GM13976 (cell line): ENCODE measurements around the gene NDUFV3.
"Not testable (repeated sequence)": the region's sequence is repeated elsewhere in the genome, so short reads cannot be mapped to it uniquely, and the experiment has no call there.

Experiments
- DNase-seq: peaks from one replicate; pipeline ENCODE4 v3.0.0; 2012; ENCODE audit warnings: low spot score
- CTCF ChIP-seq: IDR thresholded peaks from 2 replicates; pipeline ENCODE4 v1.5.1; 2012; ENCODE audit warnings: borderline replicate concordance, mild to moderate bottlenecking; ENCODE audit not compliant: insufficient read depth; ENCODE audit errors: extremely low read depth, missing control alignments, control extremely low read depth
- in situ Hi-C: fragments of 300-500 bp; cut with MboI; formaldehyde crosslinking; loops from one replicate; pipeline ENCODE4 v1.12.0; 2022; ENCODE audit warnings: low sequenced_read_pairs, mixed read lengths, inconsistent platforms; ENCODE audit not compliant: unreplicated experiment

NDUFV3 gene

DNA sequence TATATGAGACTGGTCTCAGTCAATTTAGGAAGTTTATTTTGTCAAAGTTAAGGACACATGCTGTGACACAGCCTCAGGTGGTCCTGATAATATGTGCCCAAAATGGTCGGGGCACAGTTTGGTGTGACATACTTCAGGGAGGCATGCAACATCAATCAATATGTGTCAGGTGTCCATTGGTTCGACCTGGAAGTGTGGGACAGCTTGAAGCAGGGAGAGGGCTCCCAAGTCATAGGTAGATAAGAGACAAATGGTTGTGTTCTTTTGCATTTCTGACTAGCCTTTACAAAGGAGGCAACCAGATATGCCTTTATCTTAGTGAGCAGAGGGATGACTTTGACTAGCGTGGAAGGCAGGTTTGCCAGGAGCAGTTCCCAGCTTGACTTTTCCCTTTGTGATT is 36.9 kb downstream of the NDUFV3 start:
- peak; percentile 3 for DNase-seq
- no peak for TF ChIP-seq CTCF
- in situ Hi-C loops, result loop anchor here (10.0 kb wide), 1 partner anchor 715 kb away; no protein-coding TSS in a partner anchor

DNA sequence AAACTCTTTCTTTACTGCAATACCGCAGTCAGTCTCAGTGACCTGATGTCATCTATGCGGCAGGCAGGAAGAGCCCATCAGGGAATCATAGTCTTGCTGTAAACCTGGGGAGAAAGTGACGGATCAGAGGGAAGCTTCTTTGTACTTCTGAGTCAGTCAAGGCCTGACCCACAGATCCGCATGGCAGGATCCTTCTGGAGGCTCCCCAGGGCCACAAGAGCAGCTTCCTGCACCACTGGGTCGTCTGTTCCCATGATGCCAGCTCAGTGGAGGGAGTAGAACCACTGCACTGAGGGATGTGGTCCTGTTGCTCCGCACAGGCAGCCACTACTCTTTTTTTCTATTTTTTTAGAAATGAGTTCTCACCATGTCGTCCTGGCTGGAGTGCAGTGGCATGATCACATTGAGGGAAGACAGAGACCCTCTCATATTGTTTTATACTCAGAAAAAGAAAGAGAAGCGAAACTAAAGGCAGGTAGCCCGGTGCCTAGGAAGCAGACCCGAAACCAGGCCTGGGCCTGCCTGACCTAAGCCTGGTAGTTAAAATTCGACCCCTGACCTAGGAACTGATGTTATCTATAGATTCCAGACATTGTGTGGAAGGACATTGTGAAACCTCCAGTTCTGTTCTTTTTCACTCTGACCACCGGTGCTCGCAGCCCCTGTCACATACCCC is 38.6 kb downstream of the NDUFV3 start:
- in situ Hi-C loops, result no loop called here

DNA sequence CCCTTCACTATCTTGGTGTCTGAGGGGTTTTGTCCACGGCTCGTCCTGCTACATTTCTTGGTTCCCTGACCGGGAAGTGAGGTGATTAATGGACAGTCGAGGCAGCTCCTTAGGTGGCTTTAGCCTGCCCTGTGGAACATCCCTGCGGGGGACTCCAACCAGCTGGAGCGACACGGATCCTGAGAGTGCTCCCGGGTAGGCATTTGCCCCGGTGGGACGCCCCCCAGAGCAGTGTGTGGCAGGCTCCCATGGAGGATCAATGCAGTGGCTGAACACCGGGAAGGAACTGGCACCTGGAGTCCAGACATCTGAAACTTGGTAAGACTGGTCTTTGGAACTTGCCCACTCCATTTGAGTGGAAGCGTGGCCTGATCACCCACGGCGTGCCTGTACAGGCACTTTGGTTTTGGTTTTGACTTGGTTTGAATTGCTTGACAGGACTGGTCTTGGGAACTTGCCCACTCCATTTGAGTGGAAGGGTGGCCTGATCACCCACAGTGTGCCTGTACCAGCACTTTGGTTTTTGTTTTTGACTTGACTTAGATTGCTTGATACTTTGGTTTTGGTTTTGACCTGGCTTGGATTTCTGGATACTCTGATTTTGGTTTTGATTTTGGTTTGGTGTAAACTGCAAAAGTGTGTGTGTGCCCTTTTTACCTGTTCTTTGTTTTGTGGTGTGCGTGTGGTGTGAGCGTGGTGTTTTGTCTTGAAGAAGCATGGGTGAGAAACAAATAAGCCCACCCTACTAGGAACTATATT is 39.4 kb downstream of the NDUFV3 start:
- in situ Hi-C loops, result not testable (repeated sequence)

More for the DNA sequence above, 38.6 kb downstream of the NDUFV3 start:
- DNase-seq, result peak; percentile 9
- TF ChIP-seq CTCF, result no peak

GRCh38 chr21:42933137-42933970 is 40.2 kb downstream of the NDUFV3 start:
- in situ Hi-C loops, DNase-seq: not testable (repeated sequence)

More for the DNA sequence above, 39.4 kb downstream of the NDUFV3 start:
- DNase-seq, result not testable (repeated sequence)

- DNase-seq, in situ Hi-C loops: not testable (repeated sequence)
Observed at GRCh38 chr21:42933973-42934372, 40.9 kb downstream of the NDUFV3 start.

- in situ Hi-C loops, DNase-seq: not testable (repeated sequence)
Observed at GRCh38 chr21:42936360-42936759, 43.3 kb downstream of the NDUFV3 start.

DNA sequence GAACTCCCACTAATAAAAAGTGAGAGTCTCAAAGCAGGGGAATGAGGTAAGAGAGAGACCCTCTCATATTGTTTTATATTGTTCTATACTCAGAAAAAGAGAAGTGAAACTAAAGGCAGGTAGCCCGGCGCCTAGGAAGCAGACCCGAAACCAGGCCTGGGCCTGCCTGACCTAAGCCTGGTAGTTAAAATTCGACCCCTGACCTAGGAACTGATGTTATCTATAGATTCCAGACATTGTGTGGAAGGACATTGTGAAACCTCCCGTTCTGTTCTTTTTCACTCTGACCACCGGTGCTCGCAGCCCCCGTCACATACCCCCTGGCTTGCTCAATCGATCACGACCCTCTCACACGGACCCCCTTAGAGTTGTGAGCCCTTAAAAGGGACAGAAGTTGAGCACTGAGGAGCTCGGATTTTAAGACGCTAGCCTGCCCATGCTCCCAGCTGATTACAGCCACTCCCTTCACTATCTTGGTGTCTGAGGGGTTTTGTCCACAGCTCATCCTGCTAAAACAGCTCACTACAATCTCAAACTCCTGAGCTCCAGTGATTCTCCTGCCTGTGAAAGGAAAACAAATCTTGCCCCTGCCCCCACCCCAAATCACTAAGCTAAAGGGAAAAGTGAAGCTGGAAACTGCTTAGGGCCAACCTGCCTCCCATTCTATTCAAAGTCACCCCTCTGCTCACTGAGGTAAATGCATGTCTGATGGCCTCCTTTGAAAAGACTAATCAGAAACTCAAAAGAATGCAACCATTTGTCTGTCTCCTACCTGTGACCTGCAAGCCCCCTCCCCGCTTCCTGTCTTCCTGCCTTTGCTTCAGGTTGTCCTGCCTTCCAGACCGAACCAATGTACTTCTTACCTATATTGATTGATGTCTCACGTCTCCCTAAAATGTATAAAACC is 44.2 kb downstream of the NDUFV3 start:
- peak; percentile 27 for DNase-seq
- in situ Hi-C loops, result not testable (repeated sequence)

DNA sequence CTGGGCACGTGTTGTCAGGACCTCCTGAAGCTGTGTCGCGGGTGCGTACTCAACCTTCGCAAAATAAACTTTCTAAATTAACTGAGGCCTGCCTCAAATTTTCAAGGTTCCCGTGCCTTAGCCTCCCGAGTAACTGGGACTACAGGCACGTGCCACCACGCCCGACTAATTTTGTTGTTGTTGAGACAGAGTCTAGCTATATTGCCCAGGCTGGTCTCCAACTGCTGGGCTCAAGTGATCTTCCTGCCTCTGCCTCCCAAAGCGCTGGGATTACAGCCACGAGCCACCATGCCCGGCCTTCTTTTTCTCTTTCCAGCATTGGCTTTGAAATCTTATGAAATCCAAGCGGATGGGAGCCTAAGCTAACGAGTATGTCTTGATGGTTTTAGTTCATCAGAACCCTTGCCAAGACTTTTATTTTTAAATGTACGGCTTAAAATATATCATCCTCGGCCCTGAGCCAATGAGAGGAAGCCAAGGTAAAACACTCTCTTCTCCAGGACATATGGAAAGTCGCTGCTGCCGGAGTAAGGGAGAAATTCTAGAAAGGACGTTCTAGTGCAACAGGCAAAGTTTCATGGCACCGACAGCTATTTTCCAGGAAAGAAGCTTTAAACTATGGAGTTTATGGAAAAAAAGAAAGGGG is 45.0 kb downstream of the NDUFV3 start:
- in situ Hi-C loops, result no loop called here
- no peak for TF ChIP-seq CTCF

DNA sequence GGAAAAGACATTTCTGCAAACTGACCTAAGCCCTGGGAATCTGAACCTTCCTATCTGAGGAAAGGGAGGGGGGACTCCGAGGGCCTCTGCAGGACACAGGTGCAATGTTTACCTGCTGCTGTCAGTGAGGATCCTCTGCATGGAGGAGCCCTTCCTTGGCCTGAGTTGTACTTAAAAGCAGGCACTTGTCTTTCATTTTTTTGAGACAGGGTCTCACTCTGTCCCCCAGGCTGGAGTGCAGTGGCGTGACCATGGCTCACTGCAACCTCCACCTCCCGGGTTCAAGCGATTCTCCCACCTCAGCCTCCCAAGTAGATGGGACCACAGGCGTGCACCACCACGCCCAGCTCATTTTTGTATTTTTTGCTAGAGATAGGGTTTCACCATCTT is 45.5 kb downstream of the NDUFV3 start:
- peak; percentile 4 for DNase-seq
- in situ Hi-C loops, result not testable (repeated sequence)

More for the DNA sequence above, 45.0 kb downstream of the NDUFV3 start:
- peak; percentile 1 for DNase-seq
